Amniotic epithelial cell (primary cell): ENCODE measurements around the gene TNIK.

Experiments
- DNase-seq: peaks from one replicate; pipeline ENCODE4 v3.0.0-alpha.2; 2010; ENCODE audit warnings: low read depth

TNIK gene

DNA sequence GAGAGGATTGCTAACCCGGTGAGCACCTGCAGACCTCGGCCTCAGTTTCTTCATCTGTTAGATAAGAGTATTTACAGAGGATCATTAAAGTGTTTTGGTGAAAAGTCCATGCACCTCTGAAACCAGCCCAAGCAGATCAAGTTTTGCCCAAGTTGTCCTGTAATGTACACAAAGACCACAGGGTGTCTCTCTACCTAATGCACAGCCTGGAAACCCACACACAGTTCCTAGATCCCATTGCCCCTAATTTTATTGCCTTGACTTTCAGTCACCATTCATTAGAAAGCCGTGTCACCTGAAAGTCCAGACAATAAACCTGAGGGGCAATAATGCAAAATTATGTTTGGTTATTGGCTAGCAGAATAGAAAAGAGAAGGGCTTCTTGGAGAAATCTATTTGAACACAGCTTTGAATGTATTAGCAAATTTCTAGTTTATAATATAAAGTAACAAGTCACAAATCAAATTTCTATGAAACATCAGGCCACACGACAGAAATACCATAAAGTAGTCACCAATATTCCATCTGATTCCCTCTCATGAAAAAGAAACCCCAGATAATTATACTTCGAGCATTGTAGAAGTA lies 272.4 kb downstream of the TNIK start:
- peak; percentile 36 for DNase-seq

DNA sequence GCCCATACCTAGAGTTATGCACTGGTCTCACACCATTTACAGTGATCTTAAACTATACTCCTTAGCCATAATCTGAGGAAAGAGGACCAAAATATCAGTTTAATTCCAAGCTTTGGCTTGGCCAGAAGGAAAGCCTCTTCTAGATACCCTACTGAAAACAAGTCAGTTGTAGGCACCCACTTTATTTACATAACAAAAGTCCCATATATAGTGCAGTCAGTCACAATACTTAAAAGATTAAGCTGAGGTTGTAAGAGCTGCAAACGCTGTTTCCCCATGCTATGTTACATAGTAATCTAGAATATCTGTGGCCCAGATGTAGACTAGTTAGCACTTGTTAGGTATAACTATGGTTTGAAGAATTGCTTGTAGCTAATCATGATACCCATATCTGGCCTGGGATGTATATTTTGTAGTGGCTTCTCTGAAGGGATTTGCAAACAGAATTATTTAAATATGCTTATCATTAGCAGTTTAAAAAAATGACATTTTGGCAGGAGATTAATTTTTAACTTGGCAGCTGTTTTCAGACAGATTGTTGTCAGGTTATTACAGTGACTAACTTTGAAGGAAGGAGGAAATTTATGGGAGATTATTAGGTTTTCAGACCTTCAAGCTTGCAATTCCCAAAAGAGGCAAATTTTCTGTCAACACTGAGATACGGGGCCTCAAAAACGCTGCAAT lies 273.2 kb downstream of the TNIK start:
- no peak for DNase-seq

DNA sequence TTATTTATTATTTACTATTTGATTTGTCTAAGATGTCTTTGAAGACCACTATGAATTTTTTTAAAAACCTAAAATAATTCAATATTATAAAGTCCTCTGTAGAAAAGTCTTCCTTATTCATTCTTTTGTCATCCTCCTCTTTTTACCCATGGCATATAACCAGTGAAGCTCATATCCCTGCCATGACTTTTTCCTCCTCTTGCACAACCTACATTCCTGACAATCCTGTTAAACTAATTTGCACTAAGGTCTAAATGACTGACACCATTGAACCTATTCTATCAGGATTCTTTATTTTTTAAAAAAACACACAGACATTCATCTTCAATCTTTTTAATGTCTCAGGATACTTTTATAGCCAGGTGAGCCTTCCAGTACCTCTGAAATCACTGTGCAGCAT lies 273.8 kb downstream of the TNIK start:
- DNase-seq, result peak; percentile 21

DNA sequence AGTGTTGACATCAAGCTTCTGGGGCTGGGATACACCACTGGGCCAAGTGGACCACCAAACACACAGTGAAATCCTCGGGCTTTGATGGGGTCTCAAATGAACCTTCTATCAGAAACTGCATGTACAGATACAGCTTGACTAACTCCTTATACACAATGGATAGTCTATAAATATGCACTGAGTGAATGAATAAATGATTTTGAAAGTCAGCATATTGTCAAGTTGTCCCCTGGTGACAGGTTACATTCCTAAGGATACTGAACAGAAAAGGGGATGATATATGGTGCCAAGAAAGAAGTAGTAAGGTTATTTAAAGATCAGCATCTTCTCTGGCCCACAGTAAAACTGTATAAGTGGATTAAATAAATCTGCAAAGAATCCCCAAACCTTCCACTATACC lies 274.2 kb downstream of the TNIK start:
- DNase-seq, result no peak

DNA sequence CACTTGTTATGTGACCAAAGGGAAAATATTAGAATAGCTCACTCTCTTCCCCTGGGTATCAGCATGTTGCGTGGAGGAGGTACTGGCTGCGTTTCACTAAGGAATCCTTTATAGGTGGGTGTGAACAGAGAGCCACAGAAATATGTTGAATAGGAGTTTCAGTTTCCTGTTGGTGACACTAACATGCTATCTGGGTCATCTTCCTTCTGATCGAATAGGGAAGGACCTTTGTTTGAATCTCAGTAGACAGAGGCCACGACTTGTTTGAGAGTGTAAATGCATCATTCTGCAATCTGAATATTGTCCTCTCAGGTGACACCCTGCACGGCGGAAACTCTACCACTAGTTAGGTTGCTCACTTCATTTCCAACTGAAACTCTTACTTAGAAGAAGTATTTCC lies 275.8 kb downstream of the TNIK start:
- DNase-seq, result no peak

DNA sequence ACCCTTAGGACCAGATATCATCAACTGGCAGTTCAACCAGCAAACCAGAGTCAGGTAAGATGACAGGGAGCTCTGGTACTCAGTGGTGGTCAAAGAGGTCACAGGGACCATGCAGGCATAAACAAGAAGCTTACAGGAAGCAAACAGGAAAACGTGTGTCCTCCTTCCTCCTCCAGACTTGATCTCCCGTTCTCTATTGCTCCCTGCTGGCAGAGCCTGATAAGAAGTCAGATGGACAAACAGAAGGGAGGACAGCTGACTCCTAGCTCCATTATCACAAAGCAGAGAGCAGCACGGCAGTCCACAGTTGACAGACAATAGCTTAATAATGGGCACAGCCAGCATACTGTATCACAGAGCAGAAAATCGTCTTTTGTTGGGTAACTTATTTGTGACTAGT lies 277.2 kb downstream of the TNIK start:
- peak; percentile 71 for DNase-seq

DNA sequence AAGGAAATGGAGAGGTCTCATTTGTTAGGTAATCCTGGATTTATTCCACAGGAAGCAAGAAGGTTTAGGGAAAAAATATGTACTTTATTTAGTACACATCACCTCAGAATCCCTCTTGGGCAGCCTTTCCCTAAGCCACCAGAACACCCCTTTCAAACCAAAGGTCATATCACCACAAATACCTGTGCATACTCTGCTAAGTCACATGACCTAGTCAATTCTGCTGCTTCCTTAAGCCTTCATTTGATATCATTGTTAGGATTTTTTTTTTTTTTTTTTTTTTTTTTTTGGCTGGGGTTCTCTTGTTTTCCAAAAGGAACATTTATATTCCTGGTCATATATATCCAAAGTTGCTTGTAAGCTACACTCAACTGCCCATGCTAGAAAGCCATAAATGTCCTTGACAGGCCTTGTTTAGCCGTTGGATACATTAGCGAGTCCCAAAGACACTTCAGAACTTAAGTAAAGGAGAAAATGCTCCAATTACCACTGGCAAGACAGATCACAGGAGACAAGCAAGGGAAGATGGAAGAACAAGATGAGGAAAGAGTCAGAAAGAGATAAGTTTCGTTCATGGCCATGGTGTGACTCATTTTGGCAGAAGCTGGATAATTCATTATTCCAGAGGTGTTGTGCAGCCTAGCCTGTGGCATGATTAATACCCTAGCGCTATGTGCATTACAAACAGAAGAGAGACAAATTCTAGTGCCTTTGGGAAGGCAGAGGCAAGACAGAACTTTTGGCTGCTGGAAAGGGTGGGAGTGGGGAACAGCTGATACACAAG lies 278.1 kb downstream of the TNIK start:
- peak; percentile 93 for DNase-seq

DNA sequence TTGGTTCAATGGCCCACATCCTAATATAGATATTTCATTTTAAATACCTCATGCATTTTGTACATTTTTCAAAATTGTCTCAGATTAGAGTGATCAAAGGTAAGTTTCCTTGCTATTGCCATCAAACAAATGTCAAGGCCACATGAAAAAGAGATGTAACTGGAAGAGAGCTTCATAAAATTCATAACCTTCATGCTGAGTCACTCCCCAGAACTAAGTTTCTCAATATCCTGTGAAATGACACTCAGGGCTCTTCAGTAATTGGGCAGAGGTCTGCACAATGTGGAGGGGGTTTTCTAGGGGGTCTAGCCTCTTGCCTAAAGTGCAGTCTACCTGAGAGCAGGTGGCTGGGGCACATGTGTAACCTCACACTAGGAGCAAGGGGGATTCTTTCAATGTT lies 281.5 kb downstream of the TNIK start:
- no peak for DNase-seq

DNA sequence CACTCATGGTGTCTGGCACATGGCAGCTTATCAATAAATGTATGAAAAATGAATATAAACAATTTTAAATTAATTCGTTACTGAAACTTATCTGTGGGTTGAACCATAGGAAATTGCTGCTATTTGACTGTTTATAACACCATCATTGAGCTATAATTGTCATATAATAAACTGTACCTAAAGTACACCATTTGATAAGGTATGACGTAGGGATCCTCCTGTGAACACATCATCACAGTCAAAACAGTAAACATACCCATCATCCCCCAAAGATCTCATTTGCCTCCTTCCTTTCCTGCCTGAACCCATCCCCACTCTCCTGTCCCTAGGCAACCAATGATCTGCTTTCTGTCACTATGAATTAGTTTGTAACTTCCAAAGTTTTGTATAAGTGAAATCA lies 282.7 kb downstream of the TNIK start:
- no peak for DNase-seq

DNA sequence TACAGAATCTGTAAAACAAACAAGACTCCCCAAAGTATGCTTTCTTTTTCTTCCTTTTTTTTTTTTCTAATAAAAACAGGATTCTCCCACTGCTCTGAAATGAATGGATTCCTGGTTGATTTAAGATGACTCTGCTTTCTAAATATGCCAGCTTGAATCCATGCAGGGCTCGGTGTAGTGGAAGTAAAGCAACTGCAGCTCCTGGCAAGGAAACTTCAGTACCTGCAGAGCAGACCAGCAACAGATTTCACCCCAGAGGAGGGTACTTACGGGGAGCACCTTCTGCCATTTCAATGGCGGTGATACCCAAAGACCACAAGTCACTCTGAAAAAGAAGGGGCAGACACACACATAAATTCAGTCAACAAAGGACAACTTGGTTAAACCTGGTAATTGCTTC lies 283.1 kb downstream of the TNIK start:
- DNase-seq, result no peak

DNA sequence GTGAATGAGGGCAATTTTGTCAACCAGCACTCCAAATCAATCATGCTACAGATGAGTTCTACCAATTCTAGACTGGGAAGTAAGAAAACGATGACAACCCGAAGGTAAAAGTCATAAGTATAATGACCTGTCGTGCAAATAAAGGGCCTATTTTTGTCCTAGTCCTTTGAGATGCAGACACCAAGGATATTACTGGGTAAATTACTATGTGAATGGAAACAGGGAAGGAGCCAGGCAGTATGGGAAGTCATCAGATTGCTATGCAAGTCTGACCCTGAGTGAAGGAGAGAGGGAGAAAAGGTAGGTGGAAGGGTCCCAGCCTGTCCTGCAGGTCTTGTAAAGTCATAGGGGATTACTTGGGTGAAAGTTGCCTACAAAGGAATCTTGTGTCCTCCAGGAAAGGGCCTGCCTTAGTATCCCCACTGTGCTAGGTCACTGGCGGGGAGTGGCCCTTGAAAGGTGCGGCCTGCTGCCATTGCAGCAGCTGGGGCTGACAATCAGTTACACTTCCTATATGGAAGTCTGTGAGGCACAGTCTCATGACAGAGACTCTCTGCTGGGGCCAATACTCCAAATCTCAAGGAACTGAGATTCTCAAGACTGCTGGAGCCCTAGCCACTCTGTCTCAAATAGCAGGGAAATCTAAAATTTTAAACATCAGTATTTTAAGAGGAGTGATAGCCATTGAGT lies 283.8 kb downstream of the TNIK start:
- DNase-seq, result no peak

DNA sequence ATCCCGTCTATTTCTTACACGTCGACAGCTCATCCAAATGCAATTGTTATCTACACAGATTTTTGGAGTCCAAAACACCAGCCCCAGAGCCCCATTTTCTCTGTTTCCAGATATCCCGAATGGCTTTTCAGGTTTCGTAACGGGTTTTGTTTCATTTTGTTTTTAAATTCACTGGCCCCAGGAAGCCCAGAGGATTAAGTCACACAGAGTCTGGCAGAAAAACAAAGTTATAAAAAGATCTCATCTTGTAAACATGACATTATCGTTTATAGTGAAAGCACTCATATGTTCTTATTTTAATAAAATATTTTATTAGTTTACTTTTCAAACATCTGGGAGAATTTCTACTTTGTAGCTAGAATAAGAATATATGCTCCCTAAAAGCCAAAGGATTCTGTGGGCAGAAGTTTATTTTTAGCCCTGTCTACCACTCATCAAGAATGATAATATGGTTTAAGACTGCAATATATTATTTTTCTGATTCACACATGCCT lies 284.4 kb downstream of the TNIK start:
- DNase-seq, result no peak

DNA sequence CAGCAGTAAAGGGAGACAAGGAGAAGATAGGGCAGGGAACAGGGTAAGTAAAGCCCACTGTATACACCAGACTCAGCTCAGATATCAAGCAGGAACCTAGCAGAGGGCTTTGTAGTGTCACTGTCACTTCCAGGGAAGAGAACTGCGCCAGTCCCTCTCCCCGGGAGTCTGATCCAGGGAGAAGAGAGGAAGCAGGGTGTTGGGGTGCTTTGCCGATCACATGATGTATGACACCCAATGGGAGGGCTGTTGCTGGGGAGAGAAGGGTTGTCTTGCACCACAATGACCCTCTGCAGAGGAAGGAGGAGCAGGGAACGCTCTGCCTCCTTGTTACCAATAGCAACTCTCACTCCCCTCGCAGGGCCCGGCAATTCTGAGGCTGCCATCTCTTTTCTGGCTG lies 286.5 kb downstream of the TNIK start:
- DNase-seq, result peak; percentile 64

DNA sequence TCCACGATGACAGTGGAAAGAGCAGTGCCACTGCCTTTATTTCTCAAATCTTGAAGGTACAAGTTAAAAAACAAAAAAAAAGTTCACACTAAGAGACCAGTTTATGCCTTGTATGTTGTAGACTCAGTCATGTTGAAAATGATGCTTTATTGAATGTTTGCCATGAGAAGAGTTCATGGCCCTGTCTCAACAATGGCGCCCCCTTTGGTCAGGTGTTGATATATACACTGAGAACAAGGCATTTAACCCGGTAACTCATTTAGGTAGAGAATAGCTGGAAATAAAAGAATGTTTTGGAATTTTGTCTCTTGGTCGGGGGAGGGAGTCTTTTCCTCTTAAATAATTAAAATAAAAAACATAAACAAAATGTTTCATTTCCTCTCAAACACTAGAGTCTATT lies 288.1 kb downstream of the TNIK start:
- no peak for DNase-seq

DNA sequence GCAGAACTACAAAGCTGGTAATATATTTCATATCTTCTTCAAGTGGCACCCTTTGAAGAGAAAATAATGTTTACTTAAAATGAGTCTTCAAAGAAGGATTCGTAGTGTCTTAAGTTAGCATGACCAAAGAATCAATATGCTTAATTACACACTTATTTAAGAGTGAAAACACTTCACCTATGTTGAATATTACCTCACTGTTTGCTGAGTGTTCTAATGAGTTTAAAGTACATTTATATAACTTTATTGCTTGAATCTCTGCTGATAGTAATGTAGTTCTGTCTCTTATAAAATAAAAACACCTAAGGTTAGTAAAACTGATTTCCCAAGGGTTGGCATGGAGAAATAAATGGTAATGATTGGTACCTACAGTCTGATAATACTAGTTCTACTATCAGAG lies 290.3 kb downstream of the TNIK start:
- DNase-seq, result no peak

DNA sequence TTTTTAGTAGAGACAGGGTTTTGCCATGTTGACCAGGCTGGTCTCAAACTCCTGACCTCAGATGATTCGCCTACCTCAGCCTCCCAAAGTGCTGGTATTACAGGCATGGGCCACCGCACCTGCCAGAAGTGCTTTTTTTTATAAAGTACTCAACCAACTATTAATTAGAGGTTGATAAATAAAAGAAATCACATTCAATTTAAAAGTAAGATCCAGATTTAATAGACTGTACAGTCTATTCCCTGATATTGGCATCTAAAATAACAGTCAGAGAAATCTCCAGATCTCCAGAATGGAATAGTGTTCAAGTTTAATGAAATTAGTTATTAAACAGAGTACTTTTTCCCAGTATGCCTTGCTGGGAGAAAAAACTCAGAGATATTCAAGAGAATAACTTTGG lies 290.8 kb downstream of the TNIK start:
- no peak for DNase-seq

DNA sequence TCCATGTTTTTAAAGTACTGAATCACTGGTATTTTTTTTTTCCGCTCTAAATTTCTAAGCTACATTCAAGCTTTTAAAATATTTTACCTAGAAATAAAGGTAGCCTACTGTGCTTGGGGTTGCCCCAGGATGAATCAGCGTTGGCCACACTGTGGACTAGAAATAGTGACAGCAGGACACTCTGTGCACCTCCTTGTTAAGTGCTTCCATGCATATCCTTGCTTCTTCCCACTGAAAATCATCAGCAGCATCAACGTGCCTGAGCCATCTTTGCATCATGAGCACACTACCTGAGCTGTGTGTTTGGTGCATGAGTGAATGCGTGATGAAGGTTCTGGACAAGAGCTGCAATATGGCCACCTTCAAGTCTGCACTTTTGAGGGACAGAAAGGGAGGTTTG lies 291.7 kb downstream of the TNIK start:
- no peak for DNase-seq

DNA sequence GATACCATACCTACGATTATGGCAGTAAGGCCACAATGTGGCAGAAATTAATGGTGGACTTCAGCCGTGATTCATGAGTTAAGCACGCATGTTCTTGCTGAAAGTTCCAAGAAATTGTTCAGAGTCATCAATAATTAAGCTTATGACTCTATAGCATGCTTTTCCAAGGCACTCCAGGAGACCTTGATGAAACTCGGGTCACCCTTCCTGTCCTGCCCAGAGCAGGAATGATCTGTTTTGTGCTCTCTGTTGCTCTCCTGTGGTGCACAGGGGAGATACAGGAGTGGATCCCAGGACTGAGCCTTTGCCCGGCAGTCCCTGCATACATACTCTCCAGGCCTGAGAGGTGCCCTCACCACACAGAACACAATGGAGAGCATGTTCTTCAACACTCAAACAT lies 292.1 kb downstream of the TNIK start:
- DNase-seq, result peak; percentile 37

DNA sequence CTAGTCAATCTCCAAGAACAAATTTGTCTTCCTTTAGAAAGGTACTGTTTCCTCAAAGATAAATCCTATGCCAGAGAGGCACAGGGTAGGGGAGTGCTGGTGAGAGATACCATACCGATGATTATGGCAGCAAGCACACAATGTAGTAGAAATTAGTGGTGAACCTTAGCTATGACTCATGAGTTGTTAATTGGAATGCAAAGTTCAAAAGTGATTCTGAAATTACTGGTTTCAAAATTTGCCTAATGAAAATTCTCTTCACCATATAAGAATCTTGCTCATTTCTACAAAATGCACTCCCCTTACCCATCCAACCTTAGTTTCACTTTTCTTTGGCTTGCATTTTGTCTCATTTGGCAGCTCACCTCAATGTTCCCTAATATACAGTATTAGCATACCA lies 294.2 kb downstream of the TNIK start:
- peak; percentile 31 for DNase-seq

DNA sequence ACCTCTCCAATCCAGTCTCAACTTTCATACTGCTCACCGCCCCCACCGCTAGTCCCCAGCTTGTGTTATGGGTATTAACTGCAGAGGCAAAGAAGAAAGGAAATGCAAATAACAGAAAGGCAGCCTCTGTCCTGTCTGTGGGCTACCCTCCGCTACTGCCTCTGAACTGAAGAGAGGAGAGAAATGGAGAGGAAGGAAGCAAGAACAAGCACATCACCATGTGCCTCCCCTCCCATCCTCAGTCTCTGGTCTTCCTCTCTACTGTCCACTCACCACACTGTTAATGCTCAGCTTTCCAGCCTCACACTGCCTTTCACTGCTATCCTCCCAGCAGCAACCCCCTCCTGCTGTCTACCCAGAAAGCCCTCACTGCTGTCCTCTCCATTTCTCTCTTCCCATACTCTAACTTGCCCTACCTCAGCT lies 294.7 kb downstream of the TNIK start:
- no peak for DNase-seq

DNA sequence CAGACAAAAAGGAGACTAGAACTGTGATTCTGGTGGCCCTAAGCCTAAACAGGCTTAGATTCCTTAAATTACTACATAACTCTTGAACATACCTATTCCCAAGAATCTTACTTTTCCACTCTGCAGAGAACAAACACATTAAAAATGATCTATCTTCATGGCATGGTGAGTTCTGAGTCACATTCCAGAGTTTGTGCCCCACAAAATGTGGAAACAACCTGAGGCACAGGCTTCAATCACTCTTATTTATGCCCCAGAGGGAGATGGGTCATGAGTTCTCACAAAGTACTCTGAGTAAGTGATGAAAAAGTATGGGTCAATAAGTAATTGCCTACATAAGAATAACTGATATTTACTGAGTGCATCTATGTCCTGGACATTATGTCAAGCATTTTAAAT lies 296.1 kb downstream of the TNIK start:
- DNase-seq, result peak; percentile 40
